ENCODE data around the gene TRIM22. TPM values are rescaled to one million over a fixed set of nuclear protein-coding genes. Genes with fewer than 3 reads are reported as not detected.
"Not testable (repeated sequence)": the region's sequence is repeated elsewhere in the genome, so short reads cannot be mapped to it uniquely, and the experiment has no call there.

Gene TRIM22
- polyA plus RNA-seq (2011; rRNA removed), result 58.2 and 74.9 TPM in 2 replicates
- 22.2 and 27.3 TPM in 2 replicates for polyA minus RNA-seq (2011; rRNA and poly(A)+ RNA removed)

- no peaks in the 10 kb centered on the region; the same call in 1 of the 2 replicates for H3K36me3 ChIP-seq (ENCODE audit: control insufficient read depth, insufficient read depth, low read length)
- CTCF ChIA-PET, result interaction anchor here (0.6 to 1.1 kb wide), 2 partner anchors 11 to 18 kb away, joined by 3 read pairs; no protein-coding TSS in a partner anchor
- DNase-seq (ENCODE audit: low read depth), result peak; percentile 45
- no peak for TF ChIP-seq CTCF (IDR thresholded peaks at IDR 0.05; ENCODE audit: insufficient read depth, low read depth, low read length)
- H3K27me3 ChIP-seq (ENCODE audit: control insufficient read depth, insufficient read depth, low read length), result no peaks in the 10 kb centered on the region
- POLR2A ChIA-PET, result no interaction called here
- H3K4me3 ChIP-seq (ENCODE audit: low read depth, low read length), result peak within 1 kb of the TSS; percentile 46
These were observed at the start of gene TRIM22 for GRCh38 chr11:5689551-5689983. Gene TRIM22, plus strand, starts transcription at chr11:5689790. Its CDS starts 6,443 bp downstream, at chr11:5696233.

GRCh38 chr11:5639953-5640352 lies 49.6 kb upstream of the TRIM22 start:
- Histone ChIP-seq H3K27me3 (ENCODE audit: control insufficient read depth, insufficient read depth, low read length) (no peaks in the 10 kb centered on the region), H3K4me3 (ENCODE audit: low read depth, low read length) (no peak overlapping the region), H3K36me3 (ENCODE audit: control insufficient read depth, insufficient read depth, low read length) (no peaks in the 10 kb centered on the region; the same call in 1 of the 2 replicates)
- ChIA-PET POLR2A (no interaction called here), CTCF (interaction anchor here (0.7 kb wide), 1 partner anchor 865 kb away, joined by 3 read pairs; no protein-coding TSS in a partner anchor)
- DNase-seq (ENCODE audit: low read depth), result no peak
- no peak for TF ChIP-seq CTCF (IDR thresholded peaks at IDR 0.05; ENCODE audit: insufficient read depth, low read depth, low read length)

- no peak for DNase-seq (ENCODE audit: low read depth)
- ChIA-PET CTCF (no interaction called here), POLR2A (no interaction called here)
- TF ChIP-seq CTCF (IDR thresholded peaks at IDR 0.05; ENCODE audit: insufficient read depth, low read depth, low read length), result no peak
- Histone ChIP-seq H3K36me3 (ENCODE audit: control insufficient read depth, insufficient read depth, low read length) (no peaks in the 10 kb centered on the region; the same call in 1 of the 2 replicates), H3K27me3 (ENCODE audit: control insufficient read depth, insufficient read depth, low read length) (no peaks in the 10 kb centered on the region), H3K4me3 (ENCODE audit: low read depth, low read length) (no peak overlapping the region)
These were observed 46.0 kb upstream of the TRIM22 start for GRCh38 chr11:5643585-5643984.

GRCh38 chr11:5646139-5646538 lies 43.5 kb upstream of the TRIM22 start:
- no peak for TF ChIP-seq CTCF (IDR thresholded peaks at IDR 0.05; ENCODE audit: insufficient read depth, low read depth, low read length)
- ChIA-PET POLR2A (no interaction called here), CTCF (interaction anchor here (0.5 to 0.7 kb wide), 2 partner anchors 12 to 19 kb away, joined by 3 to 4 read pairs; no protein-coding TSS in a partner anchor)
- DNase-seq (ENCODE audit: low read depth), result no peak
- H3K4me3 ChIP-seq (ENCODE audit: low read depth, low read length), result no peak overlapping the region
- H3K27me3 ChIP-seq (ENCODE audit: control insufficient read depth, insufficient read depth, low read length), result no peaks in the 10 kb centered on the region
- no peaks in the 10 kb centered on the region; the same call in 1 of the 2 replicates for H3K36me3 ChIP-seq (ENCODE audit: control insufficient read depth, insufficient read depth, low read length)

- no peak for DNase-seq (ENCODE audit: low read depth)
- no peak for TF ChIP-seq CTCF (IDR thresholded peaks at IDR 0.05; ENCODE audit: insufficient read depth, low read depth, low read length)
- ChIA-PET POLR2A (no interaction called here), CTCF (no interaction called here)
- Histone ChIP-seq H3K36me3 (ENCODE audit: control insufficient read depth, insufficient read depth, low read length) (no peaks in the 10 kb centered on the region), H3K27me3 (ENCODE audit: control insufficient read depth, insufficient read depth, low read length) (no peaks in the 10 kb centered on the region), H3K4me3 (ENCODE audit: low read depth, low read length) (no peak overlapping the region)
These were observed 34.1 kb upstream of the TRIM22 start for GRCh38 chr11:5655474-5655873.

GRCh38 chr11:5656956-5657355 lies 32.6 kb upstream of the TRIM22 start:
- CTCF ChIA-PET; H3K36me3 ChIP-seq (ENCODE audit: control insufficient read depth, insufficient read depth, low read length); H3K27me3 ChIP-seq (ENCODE audit: control insufficient read depth, insufficient read depth, low read length); POLR2A ChIA-PET; H3K4me3 ChIP-seq (ENCODE audit: low read depth, low read length); DNase-seq (ENCODE audit: low read depth): not testable (repeated sequence)
